ENCODE measurements around the gene FAM43B. TPM values are rescaled to one million over a fixed set of nuclear protein-coding genes. Genes with fewer than 3 reads are reported as not detected.

The FAM43B gene
- total RNA-seq, 1 donor from 2014 or later = 0.52 TPM

GRCh38 chr1:20590306-20590777 lies 38.0 kb downstream of the FAM43B start:
- no peak for DNase-seq (ENCODE audit: low spot score)

- DNase-seq (ENCODE audit: low spot score) = no peak
Measured at GRCh38 chr1:20593756-20594155, 41.4 kb downstream of the FAM43B start.

GRCh38 chr1:20594746-20595145 lies 42.4 kb downstream of the FAM43B start:
- DNase-seq (ENCODE audit: low spot score) = no peak

GRCh38 chr1:20596106-20596505 lies 43.7 kb downstream of the FAM43B start:
- DNase-seq (ENCODE audit: low spot score) = no peak

- DNase-seq (ENCODE audit: low spot score) = no peak
Measured at GRCh38 chr1:20597650-20598049, 45.3 kb downstream of the FAM43B start.

GRCh38 chr1:20600156-20600555 lies 47.8 kb downstream of the FAM43B start:
- no peak for DNase-seq (ENCODE audit: low spot score)

- no peak for DNase-seq (ENCODE audit: low spot score)
Measured at GRCh38 chr1:20601129-20601825, 48.9 kb downstream of the FAM43B start.

- no peak for DNase-seq (ENCODE audit: low spot score)
Measured at GRCh38 chr1:20602851-20603450, 50.6 kb downstream of the FAM43B start.

GRCh38 chr1:20603504-20604464 lies 51.4 kb downstream of the FAM43B start:
- no peak for DNase-seq (ENCODE audit: low spot score)

Other genes starting within 250 kb of the FAM43B start
- 39.5 TPM for gene CAMK2N1, start 66.4 kb upstream of the FAM43B start, total RNA-seq
- 29.9 TPM for gene MUL1, start 44.4 kb upstream of the FAM43B start, total RNA-seq
- 3.5 TPM for gene CDA, start 36.5 kb downstream of the FAM43B start, total RNA-seq
- 32.6 TPM for gene PINK1, start 80.9 kb downstream of the FAM43B start, total RNA-seq
- gene DDOST, start 108.8 kb downstream of the FAM43B start, total RNA-seq = 163 TPM
- gene KIF17, start 165.4 kb downstream of the FAM43B start, total RNA-seq = 2.2 TPM
- 0.49 TPM for gene SH2D5, start 180.1 kb downstream of the FAM43B start, total RNA-seq
- gene HP1BP3, start 234.7 kb downstream of the FAM43B start, total RNA-seq = 186 TPM

Measured in ureter (tissue), 1 donor.